Cerebellar cortex (tissue), 1 donor: ENCODE measurements around the gene MORN1.

ENCODE experiments used
- DNase-seq: peaks from one replicate; pipeline ENCODE4 v3.0.0-alpha.2; 2015; ENCODE audit warnings: low spot score

The MORN1 gene

DNA sequence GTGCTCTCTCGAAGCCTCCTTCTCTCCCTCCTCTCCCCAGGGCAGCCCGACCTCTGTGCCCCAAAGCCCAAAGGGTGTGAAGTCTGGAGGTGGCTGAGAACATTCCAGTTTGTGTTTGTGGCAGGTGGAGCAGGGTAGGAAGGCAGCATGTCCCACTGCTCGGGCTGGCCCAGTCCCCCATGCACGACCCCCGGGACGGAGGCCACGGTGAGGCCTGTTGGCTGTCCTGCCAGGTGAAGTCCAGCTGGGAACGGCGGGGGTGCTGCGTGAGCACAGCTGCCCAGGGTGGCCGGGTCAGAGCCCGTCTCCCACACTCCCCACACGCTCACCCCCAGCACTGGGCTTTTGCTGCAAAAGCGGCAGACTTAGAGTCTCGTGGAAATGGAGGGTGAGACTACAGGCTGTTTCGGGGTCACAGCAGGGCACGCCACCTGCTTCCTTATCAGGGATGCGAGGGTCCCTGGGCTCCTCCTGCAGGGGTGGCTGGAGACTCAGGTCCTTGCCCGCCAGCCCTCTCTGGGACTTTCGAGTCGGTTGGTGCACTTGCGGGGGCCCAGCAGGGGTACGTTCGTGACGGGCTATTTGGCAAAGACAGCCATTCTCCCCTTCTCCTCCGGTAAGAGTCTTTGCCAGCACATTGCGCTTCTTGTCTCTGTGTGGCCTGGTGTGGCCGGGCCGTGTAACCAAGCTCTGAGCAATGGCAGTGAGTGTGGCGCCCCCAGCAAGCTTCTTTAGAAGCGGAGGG, 40.3 kb downstream of the MORN1 start:
- no peak for DNase-seq

DNA sequence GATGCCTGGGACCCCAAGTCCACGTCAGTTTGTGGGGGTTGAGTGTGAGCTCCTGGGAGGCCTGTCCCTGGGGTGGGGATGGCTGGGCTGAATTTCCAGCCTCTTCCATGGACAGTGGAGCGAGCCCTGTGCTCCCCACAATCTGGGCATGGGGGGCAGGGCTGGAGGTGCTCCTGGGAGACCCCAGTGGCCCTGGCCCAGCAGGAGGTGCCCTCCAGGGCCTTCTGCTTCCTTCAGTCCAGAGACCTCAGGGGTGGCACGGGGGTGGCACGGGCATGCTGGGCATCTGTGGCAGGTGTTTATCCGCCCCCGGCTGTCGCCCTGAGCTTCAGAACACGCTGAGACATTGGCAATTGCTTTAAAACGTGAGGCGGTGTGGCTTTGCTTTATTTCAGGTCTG, 40.9 kb downstream of the MORN1 start:
- no peak for DNase-seq

DNA sequence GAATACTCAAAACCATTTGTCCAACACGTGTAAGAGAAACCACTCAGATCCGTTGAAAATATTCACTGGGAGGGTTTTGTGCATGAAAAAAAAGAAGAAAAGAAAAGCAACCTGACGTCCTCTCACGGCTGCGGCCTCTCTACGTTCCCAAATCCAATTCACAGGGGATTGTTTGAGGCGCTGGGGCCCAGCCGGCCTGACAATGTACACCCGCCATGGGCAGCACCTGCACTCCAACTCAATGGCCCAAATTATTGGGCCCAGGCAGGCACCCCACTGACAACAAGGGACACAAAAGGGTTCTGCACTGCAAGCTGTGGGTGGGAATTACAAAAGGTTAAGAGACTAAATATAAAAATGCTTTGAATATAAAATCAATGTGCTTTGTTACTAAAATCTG, 41.5 kb downstream of the MORN1 start:
- DNase-seq = no peak

DNA sequence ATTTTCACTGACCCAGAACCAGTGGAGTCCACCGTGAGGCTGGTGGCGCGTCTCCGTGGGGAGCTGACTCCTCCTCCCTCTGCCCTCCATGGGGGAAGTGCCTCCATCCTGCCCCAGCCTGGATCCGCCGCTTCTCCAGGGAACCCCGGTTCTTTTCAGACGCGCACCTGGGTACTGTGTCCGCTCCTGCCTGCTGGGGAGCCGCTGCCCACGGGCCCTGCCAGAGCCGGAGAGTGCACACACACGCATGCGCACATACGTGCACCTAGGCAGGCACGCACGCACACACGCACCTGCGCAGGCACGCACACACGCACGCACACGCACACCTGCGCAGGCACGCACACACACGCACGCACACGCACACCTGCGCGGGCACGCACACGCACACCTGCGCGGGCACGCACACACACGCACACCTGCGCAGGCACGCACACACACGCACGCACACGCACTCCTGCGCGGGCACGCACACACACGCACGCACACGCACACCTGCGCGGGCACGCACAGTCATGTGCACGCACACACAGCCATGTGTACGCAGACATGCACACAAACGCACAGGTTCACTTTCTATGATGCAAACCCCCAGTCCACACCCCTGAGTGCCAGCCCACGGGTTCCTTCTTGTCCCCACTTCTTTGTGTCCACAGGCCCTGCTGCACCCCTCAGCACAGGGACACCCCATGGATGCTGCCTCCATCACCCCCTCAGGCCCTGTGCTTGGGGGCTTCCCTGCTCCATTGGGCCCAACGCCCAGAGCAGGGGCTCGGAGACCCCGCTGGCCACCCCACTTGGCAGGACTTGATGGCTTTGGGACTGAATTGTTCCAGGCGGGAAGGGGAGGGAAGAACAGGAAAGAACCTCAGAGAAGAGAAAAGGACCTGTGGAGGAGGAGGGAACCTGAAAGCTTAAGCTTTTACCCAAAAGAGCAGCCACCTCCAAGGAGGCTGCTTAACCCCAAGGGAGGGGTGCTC, 42.7 kb downstream of the MORN1 start:
- DNase-seq = no peak

DNA sequence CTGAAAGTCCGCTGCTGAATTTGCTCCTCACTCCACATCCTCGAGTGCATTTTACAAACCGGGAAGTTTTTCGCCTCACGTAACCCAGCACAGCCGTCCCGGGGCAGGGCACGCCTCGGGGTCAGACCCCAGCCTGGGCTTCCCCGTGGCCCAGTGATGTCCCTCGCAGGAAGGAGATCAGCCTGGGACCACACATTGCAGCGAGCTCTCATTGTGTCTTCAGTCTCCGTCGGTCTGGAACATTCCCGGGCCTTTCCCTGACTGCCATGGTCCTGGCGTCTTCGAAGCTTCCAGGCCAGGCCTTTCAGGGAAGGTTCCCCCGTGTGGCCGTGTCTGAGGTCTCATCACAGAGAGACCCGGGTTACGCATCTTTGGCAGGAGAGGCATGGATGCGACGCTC, 43.5 kb downstream of the MORN1 start:
- no peak for DNase-seq

DNA sequence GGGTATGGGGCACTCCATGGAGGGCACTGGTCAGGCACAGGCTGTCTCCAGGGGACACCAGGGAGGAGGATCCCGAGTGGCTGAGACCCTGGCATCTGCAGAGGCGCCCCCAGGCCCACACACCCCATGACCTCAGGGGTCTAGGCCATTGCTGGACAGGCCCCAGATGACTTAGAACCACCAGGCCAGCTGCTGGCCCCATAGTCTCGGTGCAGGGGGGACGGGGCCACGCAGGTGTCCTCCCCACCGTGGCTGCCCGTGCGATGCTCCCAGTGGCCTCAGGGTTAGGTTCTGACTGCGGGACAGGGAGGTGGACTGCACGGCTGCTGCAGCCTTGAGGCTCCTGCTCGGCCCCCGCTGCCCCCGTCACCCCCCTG, 44.0 kb downstream of the MORN1 start:
- DNase-seq = no peak

DNA sequence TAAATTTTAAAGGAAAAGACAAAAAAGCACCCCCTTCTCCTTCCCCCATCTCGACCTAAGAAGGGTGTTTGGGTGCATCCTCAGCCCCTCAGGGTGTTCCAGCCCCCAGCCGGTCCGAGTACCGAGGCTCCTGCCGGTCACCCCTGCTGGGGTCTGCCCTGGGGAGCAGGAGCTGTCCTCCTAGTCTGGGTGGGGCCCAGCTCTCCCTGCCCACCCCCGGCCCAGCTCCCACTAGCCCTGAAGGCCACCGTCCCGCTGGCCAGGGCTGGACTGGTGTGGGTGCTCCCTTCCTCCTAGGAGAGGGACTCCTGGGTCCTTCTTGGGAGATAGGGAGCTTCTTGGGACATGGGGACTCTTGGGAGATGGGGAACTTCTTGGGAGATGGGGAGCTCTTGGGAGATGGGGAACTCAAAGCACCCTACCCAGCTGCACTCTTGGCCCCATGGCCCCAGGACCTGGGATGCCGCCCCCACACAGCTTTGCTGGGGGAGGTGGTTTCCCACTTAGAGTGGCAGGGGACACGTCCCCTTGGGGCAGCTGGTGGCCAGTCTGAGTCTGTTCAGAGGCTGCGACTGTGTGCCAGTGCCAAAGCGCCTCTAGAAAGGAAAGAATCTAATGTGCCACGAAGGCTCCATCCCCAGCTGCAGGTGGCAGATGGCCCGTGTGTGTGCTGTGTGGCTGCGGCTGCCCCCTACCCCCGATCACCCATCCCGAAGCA, 44.5 kb downstream of the MORN1 start:
- DNase-seq = no peak

DNA sequence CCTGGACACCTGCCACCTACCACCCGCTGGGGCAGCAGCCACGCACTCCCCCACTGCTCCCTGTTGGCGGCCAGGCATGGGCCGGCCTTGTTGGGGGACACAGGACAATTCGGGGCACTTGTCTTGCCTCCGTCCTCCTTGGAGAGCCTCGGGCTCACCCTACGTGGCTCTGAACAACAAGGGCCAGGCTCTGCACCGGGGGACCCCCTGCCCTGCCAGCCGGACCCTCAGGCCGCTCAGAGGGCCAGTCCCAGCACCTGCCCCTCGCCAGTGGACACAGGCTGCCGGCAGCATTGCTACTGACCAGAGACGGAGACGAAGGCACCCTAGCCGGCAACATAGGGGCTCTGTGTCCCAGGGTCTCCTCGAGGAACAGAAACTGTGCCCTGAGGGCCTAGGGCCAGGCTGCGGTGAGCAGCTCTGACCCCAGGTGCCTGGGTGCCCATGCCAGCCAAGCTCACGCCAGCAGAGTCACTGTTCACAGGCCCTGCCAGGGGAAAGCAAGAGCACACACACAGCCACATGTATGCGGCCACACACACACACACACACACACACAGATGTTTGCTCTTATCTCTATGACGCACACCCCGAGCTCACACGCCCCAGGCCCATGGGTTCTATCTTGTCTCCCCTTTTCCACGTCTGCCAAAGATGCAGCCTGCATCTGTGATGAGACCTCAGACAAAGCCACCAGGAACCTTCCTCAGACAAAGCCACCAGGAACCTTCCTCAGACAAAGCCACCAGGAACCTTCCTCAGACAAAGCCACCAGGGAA, 45.9 kb downstream of the MORN1 start:
- DNase-seq = no peak

DNA sequence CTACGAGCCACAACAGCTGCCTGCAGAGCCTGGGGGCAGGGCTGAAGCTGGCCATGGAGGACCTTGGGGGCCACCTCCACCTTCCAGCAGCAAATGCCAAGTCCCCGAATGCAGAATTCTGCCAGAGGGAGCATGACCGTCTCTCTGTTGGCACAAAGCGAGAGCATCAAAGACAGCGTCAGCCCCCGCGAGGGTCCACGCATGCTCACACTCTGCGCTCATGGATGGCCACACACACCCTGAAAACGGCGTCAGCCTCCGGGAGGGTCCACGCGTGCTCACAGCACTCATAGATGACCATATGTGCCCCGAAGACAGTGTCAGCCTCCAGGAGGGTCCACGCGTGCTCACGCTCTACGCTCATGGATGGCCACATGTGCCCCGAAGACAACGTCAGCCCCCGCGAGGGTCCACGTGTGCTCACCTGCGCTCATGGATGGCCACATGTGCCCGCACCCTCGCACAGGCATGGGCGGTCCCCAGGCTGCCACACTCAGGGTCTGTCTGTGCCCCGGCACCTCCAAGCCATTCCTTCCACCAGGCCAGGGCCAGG, 46.5 kb downstream of the MORN1 start:
- no peak for DNase-seq

DNA sequence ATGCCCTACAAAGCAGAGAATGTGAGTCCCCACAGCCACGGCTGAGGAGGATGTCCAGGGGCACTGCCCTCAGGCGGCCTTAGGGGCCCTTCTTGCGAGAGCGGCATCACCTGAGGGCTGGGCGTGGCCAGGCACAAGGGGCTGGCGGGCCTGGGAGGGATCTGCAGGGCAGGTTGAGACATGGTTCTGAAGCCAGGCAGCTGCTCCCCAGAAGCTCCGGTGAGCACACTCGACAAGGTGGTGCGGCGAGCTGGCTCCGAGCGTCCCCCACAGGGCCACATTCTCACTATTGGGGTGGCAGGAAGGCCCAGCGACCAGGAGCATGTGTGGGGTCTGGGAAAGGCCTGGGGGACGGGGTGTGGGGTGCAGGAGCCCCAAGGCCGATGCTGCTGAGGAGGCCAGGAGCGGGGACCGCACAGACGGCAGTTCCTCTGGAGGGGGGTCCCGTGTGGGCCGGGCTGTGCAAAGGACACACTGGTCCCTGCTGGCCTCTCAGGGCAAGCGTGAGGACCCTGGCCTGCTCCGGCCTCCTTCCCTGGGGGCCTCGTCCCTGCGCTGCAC, 47.2 kb downstream of the MORN1 start:
- no peak for DNase-seq

DNA sequence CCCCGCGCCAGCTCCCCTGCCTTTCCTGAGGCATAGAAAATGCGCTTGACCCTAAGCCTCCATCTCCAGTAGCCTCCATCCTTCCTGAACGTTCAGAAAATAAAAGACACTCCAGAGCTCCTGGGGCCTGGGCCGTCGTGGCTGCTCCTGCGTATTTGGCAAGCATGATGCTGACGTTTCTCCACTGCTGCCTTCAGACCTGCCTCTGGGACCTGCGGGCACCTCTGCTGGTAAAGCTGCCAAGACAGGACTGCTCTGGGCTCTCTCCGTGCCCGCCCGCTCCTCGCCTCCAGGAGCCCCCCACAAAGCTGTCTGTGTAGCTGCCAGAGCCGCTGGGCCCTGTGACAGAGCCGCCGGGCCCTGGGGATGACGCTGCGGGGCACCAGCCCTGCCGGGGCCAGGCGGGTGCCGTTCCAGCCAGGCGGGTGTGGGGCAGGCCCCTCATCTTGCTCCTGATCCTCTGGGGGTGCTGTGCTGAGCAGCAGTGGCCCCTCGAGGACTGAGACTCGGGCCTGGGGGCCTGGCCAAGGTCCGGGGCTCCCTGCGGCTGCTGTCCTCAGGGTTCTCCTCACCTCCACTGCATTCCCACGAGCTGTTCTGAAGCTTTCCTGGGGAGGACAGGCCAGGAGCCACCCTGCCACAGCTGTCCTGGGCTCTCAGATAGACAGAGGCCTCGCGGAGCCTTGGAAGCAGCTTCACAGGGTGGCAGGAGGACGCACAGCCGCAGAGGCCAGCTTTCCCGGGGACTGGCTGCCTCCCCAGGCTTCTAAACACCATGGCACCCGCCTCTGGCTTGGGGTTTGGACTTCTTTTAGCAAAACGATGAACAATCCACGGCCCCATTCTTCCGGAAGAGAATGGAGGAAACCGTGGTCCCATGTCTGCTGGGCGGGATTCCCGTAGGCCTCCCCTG, 48.1 kb downstream of the MORN1 start:
- DNase-seq = no peak

DNA sequence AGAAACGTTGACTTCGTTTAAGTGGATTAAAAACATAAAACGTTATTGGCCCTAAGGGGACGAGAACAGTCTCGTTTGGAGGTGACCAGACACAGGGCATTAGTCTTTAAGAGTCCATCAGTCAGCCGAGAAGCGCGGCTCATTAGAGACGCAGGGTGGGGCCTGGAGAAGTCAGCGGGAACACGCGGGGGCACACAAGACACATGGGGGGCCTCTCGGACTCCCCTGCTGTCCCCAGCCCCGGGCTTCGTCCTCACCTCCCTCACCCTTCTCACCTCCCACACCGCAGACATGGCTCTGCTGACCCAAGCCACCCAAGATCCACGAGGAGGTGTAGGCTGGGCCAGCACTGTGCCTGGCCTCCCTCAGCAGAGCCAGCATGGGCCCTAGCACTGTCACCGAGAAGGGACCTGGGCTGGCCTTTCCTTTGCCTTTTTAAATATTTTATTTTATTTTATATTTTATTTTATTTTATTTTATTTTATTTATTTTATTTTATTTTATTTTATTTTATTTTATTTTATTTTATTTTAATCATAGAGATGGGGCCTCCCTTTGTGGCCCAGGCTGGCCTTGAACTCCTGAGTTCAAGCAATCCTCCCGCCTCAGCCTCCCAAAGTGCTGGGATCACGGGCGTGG, 48.9 kb downstream of the MORN1 start:
- no peak for DNase-seq

DNA sequence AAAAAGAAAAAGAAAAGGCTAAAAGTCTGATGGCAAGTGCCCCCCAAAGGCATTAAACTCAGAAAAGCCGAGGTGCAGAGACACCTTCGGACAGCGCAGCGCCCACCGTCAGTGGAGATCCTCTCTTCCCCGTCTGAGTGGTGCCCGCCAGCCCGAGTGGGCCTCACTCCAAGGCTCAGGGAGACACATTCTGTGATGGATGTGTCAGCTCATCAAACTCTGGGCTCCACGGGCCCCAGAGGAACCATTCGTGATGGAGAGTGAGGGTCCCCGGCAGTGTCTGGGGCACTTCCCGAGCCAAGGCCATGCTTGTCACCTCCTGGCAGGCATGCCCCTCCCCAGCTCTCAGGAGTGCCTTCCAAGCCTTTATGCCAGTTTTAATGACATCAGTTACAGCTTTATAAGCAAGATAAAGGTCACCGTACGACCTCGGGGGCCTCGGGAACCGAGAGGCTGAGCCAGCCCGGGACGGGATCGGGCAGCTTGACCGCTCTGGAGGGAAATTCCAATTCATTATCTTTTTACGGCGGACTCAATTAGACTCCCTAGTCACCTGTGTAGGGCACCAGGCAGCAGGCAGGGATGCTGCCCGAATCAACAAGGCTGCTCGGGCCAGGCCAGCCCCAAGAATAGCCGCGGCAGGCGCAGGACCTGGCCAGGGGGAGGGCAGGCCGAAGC, 49.5 kb downstream of the MORN1 start:
- no peak for DNase-seq

DNA sequence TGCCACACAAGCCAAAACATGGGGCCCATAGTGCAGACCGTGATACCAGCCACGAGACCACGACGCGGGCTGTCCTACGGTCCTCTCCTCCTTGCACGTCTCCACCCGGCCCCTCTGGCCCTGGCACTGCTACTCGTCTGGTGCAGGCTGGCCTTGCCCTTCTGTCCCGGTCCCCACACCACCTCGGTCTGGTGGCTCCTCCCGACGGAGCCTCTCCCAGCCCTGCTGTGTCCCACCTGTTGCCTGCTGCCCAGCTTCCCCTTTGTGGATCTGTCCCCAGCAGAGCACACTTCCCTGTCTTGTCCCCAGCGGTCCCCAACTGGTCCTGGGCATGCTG, 50.5 kb downstream of the MORN1 start:
- no peak for DNase-seq

DNA sequence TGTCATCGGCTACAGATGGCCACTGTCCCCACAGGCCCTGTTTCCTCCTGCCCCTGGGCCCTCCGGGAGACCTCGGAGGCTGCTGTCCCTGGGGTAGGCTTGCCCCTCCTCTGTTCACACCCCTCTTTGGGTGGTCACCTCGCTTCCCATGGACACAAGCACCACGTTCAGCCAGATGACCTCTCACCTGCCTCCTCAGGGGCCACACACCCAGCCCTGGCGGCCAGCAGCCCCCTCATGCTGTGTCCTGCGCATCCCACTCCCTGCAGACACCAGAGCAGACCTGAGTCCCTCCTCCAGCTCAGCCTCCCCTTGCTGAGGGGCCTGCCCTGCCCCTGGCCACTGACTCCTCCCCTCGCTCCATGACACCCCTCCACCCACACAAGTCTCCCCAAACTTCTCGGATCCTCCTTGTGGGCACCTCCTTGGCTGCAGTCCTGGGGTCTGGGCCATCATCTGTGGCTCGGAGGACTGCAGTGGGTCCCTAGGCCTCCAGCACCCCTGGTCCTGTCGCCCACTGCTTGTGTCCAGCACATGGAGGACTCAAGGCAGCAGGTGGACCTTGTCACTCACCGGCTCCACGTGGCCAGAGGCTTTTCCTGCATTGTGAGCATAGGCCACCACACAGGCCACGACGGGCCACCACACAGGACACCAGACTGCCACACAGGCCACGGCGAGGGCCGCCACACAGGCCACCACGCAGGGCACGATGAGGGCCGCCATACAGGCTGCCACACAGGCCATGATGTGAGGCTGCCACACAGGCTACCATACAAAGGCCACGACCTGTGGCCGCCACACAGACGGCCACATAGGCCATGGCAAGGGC, 51.1 kb downstream of the MORN1 start:
- no peak for DNase-seq

DNA sequence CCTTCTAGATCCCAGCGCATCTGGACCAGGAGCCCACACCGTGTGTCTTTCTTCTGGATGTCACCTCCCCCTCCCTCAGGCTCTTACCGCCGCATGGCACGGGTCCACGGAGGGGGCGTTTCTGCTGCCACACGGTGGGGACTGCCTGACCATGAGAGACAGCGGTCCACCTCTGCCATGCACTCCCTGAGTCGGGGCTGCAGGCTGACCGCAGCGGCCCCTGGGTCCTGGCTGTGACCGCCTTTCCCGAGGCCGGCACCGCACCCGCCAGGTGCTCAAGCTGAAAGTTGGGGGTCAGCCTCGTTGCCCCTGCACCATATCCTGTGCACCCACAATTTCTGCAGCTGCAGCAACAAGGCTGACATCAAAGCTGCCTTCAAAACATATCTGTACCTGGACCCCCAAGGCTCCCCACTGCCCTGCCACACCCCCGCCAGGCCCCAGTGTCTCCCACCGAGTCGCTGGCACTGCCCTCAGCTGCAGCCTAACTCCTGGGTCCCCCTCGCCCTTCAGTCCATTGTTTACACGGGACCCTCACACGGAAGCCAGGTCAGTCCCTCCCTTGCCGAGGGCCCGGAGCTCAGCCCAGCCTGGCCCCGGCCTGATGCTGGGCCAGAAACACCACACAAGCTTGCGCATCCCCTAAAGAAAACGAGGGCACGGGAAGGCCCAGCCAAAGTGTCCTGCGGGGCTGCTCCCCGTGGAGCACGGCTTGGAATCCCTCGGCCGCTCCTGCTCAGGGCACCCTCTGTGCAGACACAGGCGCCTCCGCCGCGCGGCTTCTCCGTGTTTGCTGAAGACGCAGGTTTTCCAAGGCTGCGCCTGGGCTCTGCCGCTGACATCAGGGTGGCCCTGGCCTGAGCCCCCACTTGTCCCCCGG, 51.9 kb downstream of the MORN1 start:
- no peak for DNase-seq

DNA sequence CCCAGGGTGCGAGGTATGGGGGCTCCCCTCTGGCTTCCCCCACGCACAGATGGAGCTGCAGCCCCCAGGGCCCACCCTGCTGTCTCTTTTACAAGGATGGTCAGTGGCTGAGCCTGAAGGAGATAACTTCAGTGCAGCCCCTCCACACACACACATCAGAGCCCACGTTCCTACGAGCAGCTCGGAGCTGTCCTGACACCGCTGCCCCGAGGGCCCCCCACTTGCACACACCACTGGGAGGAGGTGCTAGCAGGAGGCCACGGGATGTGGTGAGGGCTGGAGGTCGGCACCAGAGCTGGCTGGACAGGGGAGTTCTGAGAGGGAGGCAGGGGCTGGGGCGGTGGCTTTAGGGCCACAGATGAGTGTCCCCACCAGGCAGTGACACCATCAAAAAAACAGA, 53.9 kb downstream of the MORN1 start:
- DNase-seq = no peak
